GOT3 (cell line): Measurements from ENCODE around the gene PSG2.
"Not testable (repeated sequence)": the region's sequence is repeated elsewhere in the genome, so short reads cannot be mapped to it uniquely, and the experiment has no call there.

Source experiments
- DNase-seq: peaks from one replicate; lab custom pipeline; 2025; ENCODE audit warnings: mixed read lengths; lab: John Stamatoyannopoulos, UW

The PSG2 gene

GRCh38 chr19:43082601-43083000 is at the start of gene PSG2:
Gene PSG2, minus strand, starts transcription at chr19:43082701. Its CDS starts 132 bp downstream, at chr19:43082569.
- DNase-seq, result not testable (repeated sequence)

GRCh38 chr19:43131281-43131842 is 48.9 kb upstream of the PSG2 start:
- DNase-seq, result not testable (repeated sequence)

GRCh38 chr19:43129197-43129596 is 46.7 kb upstream of the PSG2 start:
- not testable (repeated sequence) for DNase-seq

- not testable (repeated sequence) for DNase-seq
Observed at GRCh38 chr19:43127336-43127735, 44.8 kb upstream of the PSG2 start.

- no peak for DNase-seq
Observed at GRCh38 chr19:43126720-43127119, 44.2 kb upstream of the PSG2 start.

DNA sequence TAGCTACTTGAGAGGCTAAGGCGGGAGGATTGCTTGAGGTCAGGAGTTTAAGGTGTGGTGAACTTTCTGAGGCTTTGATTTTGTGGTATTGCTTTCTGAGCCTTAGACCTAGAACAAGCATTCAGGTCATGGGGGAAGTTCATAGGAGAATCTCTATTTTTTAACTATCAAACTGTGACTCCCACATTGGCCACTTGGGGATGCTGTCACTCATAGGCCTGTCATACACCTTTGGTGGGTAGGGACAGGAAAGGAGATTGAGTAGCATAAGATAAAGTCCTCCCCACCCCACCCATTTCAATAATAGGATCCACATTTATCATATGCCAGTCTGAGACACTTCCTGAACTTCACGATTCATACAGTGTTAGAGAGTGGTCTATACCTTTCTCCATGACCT is 41.9 kb upstream of the PSG2 start:
- DNase-seq, result no peak

- not testable (repeated sequence) for DNase-seq
Observed at GRCh38 chr19:43120433-43121026, 38.0 kb upstream of the PSG2 start.

DNA sequence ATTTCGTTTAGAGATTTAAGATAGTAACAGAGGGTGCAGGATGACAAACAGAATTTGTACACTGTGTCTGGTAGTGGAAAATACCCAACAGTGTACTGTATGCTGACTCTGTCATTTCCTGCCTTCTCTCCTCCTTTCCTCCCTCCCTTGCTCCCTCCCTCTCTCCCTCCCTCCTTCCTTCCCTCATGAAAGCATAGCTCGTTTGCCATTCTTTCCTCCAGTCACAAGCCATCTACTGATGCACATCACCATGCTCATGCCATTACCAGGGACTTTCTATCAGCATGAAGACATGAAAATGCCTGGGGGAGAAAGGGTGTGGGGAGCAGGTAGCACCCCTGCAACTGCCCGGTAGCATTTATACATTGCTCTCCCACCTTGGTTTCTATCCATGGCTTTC is 37.0 kb upstream of the PSG2 start:
- not testable (repeated sequence) for DNase-seq

GRCh38 chr19:43116421-43116820 is 33.9 kb upstream of the PSG2 start:
- not testable (repeated sequence) for DNase-seq

DNA sequence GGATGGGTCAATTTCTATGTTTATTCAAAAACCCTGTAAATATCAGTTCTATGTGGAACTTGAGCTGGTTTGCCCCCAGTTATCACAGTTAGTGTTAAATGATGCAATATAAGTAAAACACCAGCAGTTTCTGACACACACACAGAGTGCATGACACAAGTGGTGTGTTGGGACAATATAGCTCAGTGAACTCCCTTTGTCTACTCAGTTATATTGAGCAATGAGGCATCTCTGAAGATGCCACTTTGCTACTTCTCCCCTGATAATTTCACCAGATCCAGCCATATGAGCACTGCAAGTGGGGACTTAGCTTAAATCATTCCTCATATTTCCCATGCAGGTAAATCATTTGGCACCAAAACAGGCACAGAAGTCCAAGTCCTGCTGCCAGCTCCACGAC is 33.0 kb upstream of the PSG2 start:
- DNase-seq, result not testable (repeated sequence)

DNA sequence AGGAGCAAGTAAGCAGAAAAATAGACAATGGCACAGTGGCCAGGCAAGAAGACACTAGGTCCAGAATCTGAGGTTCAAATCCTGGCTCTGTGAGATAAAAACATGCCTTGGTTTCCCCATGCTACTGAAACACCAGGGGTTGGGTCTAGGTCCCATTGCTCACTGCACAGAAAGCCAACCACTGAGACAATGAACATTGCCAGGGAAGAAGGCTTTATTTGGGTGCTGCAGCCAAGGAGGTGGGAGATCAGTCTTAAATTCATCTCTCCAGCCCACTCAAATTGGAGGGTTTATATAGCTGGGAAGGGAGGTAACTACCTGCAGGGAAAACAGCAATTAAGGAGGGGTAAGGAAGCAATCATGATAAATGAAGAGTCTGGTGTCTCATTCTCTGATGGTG is 32.6 kb upstream of the PSG2 start:
- not testable (repeated sequence) for DNase-seq

GRCh38 chr19:43114626-43115025 is 32.1 kb upstream of the PSG2 start:
- not testable (repeated sequence) for DNase-seq

DNA sequence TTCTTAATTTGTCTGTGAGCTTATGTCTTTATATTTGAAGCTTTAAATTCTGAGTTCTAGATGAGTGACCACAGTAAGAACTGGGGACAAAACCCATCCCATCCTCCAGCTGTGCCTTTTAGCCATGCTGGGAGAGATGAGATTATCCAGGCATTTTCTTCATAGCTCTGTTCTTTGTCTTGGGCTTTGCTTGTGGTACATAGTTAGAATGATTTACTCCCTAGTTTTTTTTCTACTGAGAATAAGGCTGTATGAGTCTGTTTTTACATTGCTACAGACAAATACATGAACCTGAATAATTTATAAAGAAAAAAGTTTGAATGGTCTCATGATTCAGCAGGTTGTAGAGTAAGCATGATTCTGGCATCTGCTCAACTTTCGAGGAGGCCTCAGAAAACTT is 24.9 kb upstream of the PSG2 start:
- DNase-seq, result not testable (repeated sequence)

GRCh38 chr19:43105496-43105895 is 23.0 kb upstream of the PSG2 start:
- DNase-seq, result no peak

- DNase-seq, result not testable (repeated sequence)
Observed at GRCh38 chr19:43104215-43104850, 21.8 kb upstream of the PSG2 start.

- DNase-seq, result no peak
Observed at GRCh38 chr19:43101950-43102349, 19.4 kb upstream of the PSG2 start.

DNA sequence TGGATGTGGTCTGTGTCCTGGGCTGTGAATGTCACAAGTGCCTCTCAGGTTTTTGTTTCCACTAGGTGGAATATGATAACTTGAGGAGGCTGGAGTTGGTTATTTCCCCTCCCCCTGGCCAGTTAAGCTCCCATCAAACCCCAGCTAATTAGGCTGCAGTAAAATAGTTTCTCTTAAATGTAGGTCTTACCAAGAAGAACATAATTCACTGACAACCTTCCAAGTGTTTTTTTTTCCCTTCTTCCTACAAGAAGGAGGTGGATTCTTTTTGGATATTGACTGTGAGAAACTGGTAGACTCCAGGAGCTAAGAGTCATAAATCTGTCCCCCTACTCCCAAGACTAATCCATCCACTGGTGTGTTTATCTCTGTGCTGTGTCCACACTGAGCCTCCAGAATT is 15.9 kb upstream of the PSG2 start:
- not testable (repeated sequence) for DNase-seq

- DNase-seq, result peak; percentile 40
Observed at GRCh38 chr19:43087702-43088340, 5.3 kb upstream of the PSG2 start.

- not testable (repeated sequence) for DNase-seq
Observed at GRCh38 chr19:43085796-43086530, 3.5 kb upstream of the PSG2 start.

DNA sequence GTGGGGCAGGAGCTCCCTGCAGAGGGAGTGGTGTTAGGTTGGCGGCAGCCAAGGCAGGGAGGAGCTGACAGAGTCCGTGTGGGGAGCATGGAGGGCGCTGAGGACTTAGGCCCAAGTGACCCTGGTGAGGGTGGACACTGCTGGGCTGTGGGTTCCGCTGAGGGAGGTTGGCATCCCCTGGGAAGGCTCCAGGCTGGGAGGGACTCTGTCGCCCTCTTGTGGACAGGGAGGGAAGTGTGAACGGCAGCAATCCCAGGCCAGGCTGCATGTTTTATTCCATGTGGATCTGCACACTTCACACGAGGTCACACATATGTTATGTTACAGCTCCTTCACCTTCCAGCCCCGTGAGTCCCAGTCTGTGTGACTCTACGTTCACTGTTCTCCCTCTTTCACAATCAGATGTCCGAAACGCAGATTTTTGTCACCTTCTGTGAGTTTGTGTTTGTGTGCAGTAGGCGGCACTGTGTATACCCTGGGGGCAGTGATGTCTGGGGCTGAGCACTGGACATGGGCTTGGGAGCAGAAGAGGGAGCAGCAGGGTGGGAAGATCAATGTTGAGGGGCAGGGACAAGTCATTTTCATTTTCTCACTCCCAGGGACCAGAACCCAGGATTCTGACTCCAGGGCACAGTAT is 1.8 kb upstream of the PSG2 start:
- DNase-seq, result not testable (repeated sequence)

GRCh38 chr19:43083721-43084120 is 1.2 kb upstream of the PSG2 start:
- DNase-seq, result not testable (repeated sequence)

DNA sequence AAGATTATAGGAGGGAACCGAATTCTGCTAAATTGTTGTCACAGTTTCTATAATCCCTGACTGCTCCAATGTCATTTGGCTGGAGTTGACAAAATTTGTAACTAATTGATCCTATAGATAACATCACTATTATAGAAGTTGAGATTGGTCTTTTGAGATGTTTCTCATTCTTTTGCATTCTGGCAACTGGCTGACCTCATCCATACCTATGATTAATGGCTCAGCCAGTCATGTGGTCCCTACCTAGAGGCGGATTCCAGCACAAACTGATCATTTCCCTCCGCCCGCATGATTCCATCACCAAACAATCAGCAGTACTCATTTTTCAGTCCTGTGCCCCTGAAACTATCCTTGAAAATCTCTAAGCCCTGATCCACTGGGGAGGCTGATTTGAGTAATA is 4.2 kb downstream of the PSG2 start:
- no peak for DNase-seq
